ENCODE results near the gene VASP.

Gene VASP

GRCh38 chr19:45496349-45496953, 10.8 kb upstream of the VASP start:
- no peaks in the 10 kb centered on the region for H3K9me3 Mint-ChIP-seq
- H3K4me3 Mint-ChIP-seq, result peak overlapping the region; percentile 67
- CTCF ChIA-PET, result interaction anchor here (0.6 to 3.1 kb wide), 7 partner anchors 8 to 142 kb away, joined by 3 to 32 read pairs (median 3); no protein-coding TSS in a partner anchor
- H3K36me3 Mint-ChIP-seq, result peaks cover 3% of the 10 kb centered on the region
- H3K4me1 Mint-ChIP-seq, result peaks cover 40% of the 10 kb centered on the region
- no peak overlapping the region for H3K27ac Mint-ChIP-seq
- H3K27me3 Mint-ChIP-seq, result peaks cover 89% of the 10 kb centered on the region
- peak; percentile 71 for DNase-seq

- peaks cover 3% of the 10 kb centered on the region for H3K36me3 Mint-ChIP-seq
- peak overlapping the region; percentile 57 for H3K4me3 Mint-ChIP-seq
- H3K27ac Mint-ChIP-seq, result no peak overlapping the region
- H3K4me1 Mint-ChIP-seq, result peaks cover 37% of the 10 kb centered on the region
- no peaks in the 10 kb centered on the region for H3K9me3 Mint-ChIP-seq
- CTCF ChIA-PET, result interaction anchor here (1.0 to 3.4 kb wide), 5 partner anchors 12 to 145 kb away, joined by 3 to 12 read pairs (median 3); no protein-coding TSS in a partner anchor
- peaks cover 81% of the 10 kb centered on the region for H3K27me3 Mint-ChIP-seq
- DNase-seq, result no peak
Observed at GRCh38 chr19:45497791-45498190, 9.5 kb upstream of the VASP start.

DNA sequence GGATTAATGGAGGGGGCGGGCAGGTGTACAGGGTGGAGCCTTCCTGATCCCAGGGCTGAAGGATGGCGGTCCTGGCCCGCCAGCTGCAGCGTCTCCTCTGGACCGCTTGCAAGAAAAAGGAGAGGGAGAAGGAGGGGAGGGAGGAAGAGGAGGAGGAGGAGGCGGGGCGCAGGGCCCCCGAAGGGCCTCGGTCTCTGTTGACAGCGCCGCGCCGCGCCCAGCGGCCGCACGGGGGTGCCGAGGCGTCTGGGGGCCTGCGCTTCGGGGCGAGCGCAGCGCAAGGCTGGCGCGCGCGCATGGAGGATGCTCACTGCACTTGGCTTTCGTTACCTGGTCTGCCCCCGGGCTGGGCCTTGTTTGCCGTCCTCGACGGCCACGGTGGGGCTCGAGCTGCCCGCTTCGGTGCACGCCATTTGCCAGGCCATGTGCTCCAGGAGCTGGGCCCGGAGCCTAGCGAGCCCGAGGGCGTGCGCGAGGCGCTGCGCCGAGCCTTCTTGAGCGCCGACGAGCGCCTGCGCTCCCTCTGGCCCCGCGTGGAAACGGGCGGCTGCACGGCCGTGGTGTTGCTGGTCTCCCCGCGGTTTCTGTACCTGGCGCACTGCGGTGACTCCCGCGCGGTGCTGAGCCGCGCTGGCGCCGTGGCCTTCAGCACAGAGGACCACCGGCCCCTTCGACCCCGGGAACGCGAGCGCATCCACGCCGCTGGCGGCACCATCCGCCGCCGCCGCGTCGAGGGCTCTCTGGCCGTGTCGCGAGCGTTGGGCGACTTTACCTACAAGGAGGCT, 8.7 kb upstream of the VASP start, which contains the start of gene PPM1N:
Gene PPM1N, plus strand, starts transcription at position 33 of the 785 bp plus-strand sequence. Its CDS starts 30 bp downstream, at position 63.
- CTCF ChIA-PET, result interaction anchor here (1.0 to 3.4 kb wide), 5 partner anchors 13 to 144 kb away, joined by 3 to 12 read pairs (median 3); no protein-coding TSS in a partner anchor
- peak; percentile 72 for DNase-seq
- Mint-ChIP-seq H3K27ac (no peak within 1 kb of the TSS), H3K36me3 (peaks cover 3% of the 10 kb centered on the region), H3K4me1 (peaks cover 30% of the 10 kb centered on the region), H3K4me3 (peak within 1 kb of the TSS; percentile 65), H3K27me3 (peaks cover 73% of the 10 kb centered on the region), H3K9me3 (no peaks in the 10 kb centered on the region)

DNA sequence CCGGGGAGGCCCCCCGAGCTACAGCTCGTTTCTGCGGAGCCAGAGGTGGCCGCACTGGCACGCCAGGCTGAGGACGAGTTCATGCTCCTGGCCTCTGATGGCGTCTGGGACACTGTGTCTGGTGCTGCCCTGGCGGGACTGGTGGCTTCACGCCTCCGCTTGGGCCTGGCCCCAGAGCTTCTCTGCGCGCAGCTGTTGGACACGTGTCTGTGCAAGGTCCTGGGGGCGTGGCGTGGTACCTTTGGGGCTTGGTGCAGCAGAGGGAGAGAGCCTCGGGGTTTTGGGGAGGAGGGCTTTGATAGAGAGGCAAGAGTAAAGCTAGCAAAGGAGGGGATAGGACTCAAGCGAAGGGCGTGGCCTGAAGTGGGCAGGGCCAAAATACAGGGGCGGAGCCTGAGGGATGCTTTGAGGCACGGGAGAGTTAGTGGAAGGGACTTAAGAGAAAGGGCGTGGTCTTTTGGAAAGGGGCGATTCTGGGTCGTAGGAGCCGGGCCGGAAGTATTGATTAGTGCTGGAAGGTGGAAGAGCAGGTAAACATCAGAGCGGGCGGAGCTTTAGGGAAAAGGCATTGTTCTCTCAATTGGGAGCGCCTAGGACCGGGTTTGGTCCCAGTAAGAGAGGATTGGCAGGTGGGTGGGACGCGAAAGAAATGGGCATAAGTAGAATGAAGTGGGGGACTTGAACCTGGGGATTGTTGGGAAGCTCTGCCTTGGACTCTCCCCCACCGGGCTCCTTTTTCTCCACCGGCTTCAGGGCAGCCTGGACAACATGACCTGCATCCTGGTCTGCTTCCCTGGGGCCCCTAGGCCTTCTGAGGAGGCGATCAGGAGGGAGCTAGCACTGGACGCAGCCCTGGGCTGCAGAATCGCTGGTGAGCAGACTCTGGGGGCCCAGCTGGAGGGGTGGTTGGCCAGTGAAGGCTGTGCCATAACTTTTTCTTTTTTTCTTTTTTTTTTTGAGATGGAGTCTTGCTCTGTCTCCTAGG, 7.8 kb upstream of the VASP start:
- Mint-ChIP-seq H3K9me3 (no peaks in the 10 kb centered on the region), H3K4me3 (peak overlapping the region; percentile 36), H3K36me3 (peaks cover 3% of the 10 kb centered on the region), H3K4me1 (peaks cover 33% of the 10 kb centered on the region), H3K27me3 (peaks cover 64% of the 10 kb centered on the region), H3K27ac (no peak overlapping the region)
- DNase-seq, result peak; percentile 77
- CTCF ChIA-PET, result interaction anchor here (1.1 to 3.4 kb wide), 4 partner anchors 14 to 143 kb away, joined by 3 to 12 read pairs (median 6); no protein-coding TSS in a partner anchor

- Mint-ChIP-seq H3K4me1 (peaks cover 40% of the 10 kb centered on the region), H3K27me3 (peaks cover 48% of the 10 kb centered on the region), H3K4me3 (no peak overlapping the region), H3K9me3 (no peaks in the 10 kb centered on the region), H3K27ac (no peak overlapping the region), H3K36me3 (peaks cover 3% of the 10 kb centered on the region)
- CTCF ChIA-PET, result interaction anchor here (0.7 kb wide), 1 partner anchor 8 kb away, joined by 3 read pairs; no protein-coding TSS in a partner anchor
- no peak for DNase-seq
Observed at GRCh38 chr19:45500918-45501729, 6.2 kb upstream of the VASP start.

- Mint-ChIP-seq H3K27ac (no peak overlapping the region), H3K9me3 (no peaks in the 10 kb centered on the region), H3K36me3 (peaks cover 3% of the 10 kb centered on the region), H3K27me3 (peaks cover 42% of the 10 kb centered on the region), H3K4me3 (no peak overlapping the region), H3K4me1 (peaks cover 42% of the 10 kb centered on the region)
- CTCF ChIA-PET, result interaction anchor here (0.7 kb wide), 1 partner anchor 9 kb away, joined by 3 read pairs; no protein-coding TSS in a partner anchor
- no peak for DNase-seq
Observed at GRCh38 chr19:45501730-45502014, 5.6 kb upstream of the VASP start.

DNA sequence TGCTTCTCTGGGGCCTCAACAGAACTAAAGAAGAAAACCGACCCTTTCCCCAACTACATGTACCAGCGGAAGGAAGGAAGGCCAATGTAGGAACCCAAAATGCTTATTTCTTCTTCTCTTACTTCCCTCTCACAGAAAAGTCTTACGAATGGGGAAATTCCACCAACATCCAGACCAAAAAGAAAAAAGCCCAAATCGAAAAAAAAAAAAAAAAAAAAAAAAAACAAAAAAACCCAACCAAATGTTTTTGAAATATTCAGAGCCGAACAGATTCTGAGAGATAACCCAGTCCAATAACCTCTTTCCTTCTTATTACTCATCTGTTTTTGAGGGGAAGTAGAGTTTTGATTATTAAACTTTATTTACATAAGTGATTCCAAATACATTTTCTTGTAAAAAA, 5.2 kb upstream of the VASP start:
- Mint-ChIP-seq H3K27ac (no peak overlapping the region), H3K27me3 (peaks cover 38% of the 10 kb centered on the region), H3K4me1 (peaks cover 39% of the 10 kb centered on the region), H3K36me3 (peaks cover 3% of the 10 kb centered on the region), H3K9me3 (no peaks in the 10 kb centered on the region), H3K4me3 (no peak overlapping the region)
- DNase-seq, result no peak
- CTCF ChIA-PET, result no interaction called here

GRCh38 chr19:45503909-45504308, 3.4 kb upstream of the VASP start:
- H3K4me3 Mint-ChIP-seq, result no peak overlapping the region
- H3K9me3 Mint-ChIP-seq, result no peaks in the 10 kb centered on the region
- H3K27me3 Mint-ChIP-seq, result peaks cover 20% of the 10 kb centered on the region
- peaks cover 28% of the 10 kb centered on the region for H3K4me1 Mint-ChIP-seq
- CTCF ChIA-PET, result interaction anchor here (0.7 to 1.0 kb wide), 2 partner anchors 8 to 600 kb away, joined by 3 read pairs; no protein-coding TSS in a partner anchor
- no peak for DNase-seq
- peaks cover 4% of the 10 kb centered on the region for H3K36me3 Mint-ChIP-seq
- H3K27ac Mint-ChIP-seq, result no peak overlapping the region

DNA sequence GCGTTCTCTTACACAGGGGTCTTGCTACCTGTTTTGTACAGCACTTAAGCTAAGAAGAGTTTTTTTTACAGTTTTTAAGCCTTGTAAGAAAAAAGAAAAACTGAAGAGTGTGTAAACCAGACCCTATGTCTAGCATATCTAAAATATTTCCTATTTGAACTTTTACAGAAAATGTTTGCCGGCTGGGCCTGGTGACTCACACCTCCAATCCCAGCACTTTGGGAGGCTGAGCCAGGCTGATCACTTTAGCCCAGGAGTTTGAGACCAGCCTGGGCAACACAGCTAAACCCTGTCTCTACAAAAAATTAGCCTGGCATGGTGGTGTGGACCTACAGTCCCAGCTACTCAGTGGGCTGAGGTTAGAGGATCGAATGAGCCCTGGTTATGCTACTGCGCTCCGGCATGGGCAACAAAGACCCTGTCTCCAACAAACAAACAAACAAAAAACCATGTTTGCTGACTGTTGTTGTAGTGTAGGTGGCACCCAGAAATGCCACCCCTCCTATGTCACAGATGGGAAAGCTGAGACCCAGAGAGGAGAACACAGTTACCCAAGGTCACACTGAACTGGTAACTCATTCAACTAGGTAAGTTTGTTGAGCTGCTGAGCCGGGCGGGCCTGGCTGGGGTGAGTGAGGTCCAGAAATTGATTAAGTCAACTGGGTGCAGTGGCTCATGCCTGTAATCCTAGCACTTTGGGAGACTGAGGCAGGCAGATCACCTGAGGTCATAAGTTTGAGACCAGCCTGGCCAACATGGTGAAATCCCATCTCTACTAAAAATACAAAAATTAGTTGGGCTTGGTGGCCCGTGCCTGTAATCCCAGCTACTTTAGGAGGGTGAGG, 1.9 kb upstream of the VASP start:
- Mint-ChIP-seq H3K9me3 (no peaks in the 10 kb centered on the region), H3K4me1 (peaks cover 33% of the 10 kb centered on the region), H3K27ac (peak overlapping the region; percentile 86), H3K4me3 (peak overlapping the region; percentile 89), H3K36me3 (peaks cover 10% of the 10 kb centered on the region), H3K27me3 (peaks cover 5% of the 10 kb centered on the region)
- DNase-seq, result no peak
- CTCF ChIA-PET, result interaction anchor here (0.7 to 2.0 kb wide), 6 partner anchors 11 to 187 kb away, joined by 3 to 9 read pairs (median 4); partner anchors contain the start of gene QPCTL

GRCh38 chr19:45505996-45506245, 1.4 kb upstream of the VASP start:
- CTCF ChIA-PET, result interaction anchor here (0.7 to 2.0 kb wide), 4 partner anchors 11 to 187 kb away, joined by 3 to 9 read pairs (median 4); partner anchors contain the start of gene QPCTL

DNA sequence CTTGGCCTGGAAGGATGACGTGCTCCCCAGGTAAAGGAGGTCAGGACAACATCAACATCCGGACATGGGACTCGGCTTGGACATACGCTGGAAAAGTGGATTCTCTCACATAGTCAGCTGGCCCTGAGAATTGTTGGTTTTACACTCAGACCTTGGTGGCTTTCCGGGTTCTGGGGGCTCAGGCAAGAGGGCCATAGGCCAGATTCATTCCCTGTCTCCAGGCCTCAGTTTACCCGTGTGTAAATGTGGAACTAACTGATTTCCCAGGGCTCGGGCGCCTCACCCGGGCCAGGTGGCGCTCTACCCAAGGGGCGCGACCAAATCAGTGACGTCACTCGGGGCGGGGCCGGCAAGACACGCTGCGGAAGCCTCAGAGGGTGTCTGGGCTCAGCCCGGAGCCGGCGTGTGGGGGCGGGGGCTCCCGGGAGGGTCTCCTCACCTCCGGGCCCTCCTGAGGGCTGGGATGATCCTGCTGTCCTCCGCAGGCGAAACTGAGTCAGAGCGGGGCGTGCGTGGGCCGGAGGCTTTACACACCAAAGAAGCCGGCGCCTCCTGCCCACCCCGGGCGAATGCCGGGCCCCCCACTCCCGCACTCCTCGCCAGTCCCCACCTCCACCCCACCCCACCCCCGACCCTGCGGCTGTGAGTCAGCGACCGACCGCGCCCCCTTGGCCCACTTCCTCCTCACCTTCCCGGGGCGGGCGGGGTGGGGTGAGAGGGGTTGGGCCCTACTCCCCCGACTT, 862 bp upstream of the VASP start:
- CTCF ChIA-PET, result interaction anchor here (0.7 to 2.0 kb wide), 3 partner anchors 12 to 186 kb away, joined by 3 to 9 read pairs (median 5); partner anchors contain the start of gene QPCTL
- DNase-seq, result peak; percentile 98
- peak overlapping the region; percentile 97 for H3K27ac Mint-ChIP-seq
- H3K27me3 Mint-ChIP-seq, result no peaks in the 10 kb centered on the region
- peaks cover 14% of the 10 kb centered on the region for H3K36me3 Mint-ChIP-seq
- H3K4me3 Mint-ChIP-seq, result peak overlapping the region; percentile 89
- H3K4me1 Mint-ChIP-seq, result peaks cover 42% of the 10 kb centered on the region
- no peaks in the 10 kb centered on the region for H3K9me3 Mint-ChIP-seq

More at GRCh38 chr19:45505996-45506245, 1.4 kb upstream of the VASP start:
- Mint-ChIP-seq H3K27me3 (no peaks in the 10 kb centered on the region), H3K9me3 (no peaks in the 10 kb centered on the region), H3K36me3 (peaks cover 12% of the 10 kb centered on the region), H3K4me3 (peak overlapping the region; percentile 89), H3K4me1 (peaks cover 37% of the 10 kb centered on the region), H3K27ac (peak overlapping the region; percentile 86)
- no peak for DNase-seq
